ENCODE results near the gene EIF4E1B.

EIF4E1B gene

DNA sequence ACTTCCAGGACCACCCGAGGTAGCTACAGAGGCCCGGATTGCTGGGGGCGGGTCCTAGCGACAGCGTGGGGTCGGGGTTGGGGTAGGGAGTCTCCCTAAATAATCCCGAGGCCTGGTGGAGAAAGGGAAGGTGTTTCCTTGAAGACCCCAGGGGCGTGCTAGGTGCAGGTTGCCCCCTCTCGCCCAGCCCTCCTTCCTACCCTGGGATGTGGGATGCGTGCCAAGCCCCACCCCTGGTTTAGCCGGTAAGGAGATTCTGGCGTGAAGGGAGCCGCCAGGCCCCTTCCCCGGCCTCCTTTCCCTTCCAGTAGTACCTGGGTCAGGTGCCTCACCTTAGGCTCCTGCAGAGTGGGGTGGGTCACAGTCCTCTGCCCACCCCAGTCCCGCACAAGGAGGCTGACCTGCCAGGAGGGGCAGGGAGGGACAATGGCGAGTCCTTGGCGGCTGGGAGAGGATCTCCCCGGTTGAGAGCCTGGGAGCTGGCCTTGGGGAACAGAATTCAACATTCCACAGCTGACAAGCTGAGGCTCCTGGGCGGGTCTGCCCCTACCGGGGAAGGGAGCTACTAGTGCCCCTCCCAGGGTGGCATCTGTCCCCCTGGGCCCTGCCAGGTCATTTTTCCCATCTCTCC is 17.5 kb downstream of the EIF4E1B start:
- DNase-seq, result no peak

DNA sequence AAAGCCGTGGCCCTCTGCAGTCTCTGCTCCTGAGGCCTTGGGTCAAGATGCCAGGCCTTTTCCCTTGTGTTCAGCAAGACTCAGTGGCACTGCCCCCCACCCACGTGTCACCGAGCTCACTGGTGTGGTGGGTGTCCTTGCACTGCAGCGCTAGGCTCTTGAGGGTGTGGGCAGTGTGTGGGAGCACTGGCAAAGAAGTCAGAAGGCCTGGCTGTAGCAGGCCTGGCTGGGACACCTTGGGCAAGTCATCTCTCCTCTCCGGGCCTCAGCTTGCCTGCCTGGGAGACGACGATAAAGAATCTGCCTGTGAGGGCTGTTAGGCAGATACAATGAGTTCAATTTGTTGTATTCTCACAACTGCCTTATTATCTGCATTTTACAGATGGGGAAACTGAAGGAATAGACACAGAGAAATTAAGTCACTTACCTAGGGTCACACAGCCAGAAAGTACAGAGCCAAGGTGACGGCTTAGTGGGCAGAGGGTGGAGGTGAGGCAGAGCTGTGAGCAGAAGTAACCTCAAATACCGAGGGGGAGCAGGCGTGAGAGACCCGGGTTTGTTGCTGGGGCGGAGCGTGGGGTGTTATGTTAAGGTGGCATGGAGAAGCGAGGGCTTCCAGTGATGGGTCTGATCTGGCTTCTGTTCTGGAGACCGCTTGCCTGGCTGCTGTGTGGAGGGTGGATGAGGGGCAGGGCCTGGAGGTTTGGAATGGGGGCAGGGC is 18.2 kb downstream of the EIF4E1B start:
- DNase-seq, result no peak

DNA sequence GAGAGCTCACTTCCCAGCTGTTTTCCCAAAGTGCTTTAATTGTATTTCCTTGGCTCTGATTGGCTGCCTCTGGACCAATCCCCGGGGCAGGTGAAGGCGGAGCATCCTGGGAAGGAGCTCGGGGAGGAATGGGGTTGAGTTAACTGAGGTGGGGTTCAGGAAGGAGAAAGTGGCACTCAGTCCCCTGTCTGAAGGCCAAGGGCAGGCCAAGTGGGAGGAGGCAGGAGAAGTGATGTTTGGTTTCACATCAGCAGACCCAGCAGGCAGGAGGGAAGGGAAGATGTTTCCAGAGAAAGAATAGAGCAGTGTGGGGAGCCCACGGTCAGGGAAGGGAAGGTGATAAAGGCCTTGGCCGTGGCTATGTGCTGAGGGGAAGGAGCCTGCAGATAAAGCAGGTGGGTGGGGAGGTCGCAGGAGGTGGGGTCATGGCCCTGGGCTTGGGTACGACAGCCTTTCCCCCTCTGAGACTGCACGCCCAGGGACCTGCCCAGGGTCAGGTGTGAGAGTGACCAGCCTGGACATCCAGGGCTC is 19.9 kb downstream of the EIF4E1B start:
- no peak for DNase-seq

DNA sequence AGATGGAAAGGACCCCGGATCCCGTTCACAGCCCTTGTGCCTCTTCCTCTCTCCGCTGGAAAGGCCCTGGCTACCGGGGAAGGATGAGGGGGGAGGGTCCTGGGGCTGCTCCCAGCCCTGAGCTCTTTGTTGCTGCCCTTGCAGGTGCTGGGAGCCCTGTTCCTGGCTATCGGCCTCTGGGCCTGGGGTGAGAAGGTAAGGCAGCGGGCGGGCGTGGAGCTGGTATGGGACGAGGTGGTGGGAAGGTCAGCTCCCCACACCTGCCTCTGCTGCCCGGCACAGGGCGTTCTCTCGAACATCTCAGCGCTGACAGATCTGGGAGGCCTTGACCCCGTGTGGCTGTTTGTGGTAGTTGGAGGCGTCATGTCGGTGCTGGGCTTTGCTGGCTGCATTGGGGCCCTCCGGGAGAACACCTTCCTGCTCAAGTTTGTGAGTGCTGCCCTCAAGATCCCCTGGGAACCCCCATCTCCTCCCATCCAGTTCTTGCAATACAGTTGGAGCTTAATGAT is 21.1 kb downstream of the EIF4E1B start:
- no peak for DNase-seq

DNA sequence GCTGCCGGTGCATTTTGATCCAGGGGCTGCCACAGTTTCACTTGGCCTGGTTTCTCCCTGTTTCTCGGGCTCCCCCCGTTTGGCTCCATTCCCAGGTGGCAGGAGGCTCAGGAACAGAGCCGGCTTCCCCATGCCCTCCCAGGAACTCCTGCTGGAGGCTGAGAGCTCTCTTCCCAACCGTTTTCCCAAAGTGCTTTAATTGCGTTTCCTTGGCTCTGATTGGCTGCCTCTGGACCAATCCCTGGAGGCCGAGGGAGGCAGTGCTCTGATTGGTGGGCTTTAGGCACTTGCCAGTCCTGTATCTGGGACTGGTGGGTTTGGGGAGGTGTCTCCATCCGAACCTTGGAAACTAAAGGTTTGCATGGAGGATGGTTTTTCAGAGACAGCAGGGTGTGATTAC is 21.7 kb downstream of the EIF4E1B start:
- DNase-seq, result no peak

DNA sequence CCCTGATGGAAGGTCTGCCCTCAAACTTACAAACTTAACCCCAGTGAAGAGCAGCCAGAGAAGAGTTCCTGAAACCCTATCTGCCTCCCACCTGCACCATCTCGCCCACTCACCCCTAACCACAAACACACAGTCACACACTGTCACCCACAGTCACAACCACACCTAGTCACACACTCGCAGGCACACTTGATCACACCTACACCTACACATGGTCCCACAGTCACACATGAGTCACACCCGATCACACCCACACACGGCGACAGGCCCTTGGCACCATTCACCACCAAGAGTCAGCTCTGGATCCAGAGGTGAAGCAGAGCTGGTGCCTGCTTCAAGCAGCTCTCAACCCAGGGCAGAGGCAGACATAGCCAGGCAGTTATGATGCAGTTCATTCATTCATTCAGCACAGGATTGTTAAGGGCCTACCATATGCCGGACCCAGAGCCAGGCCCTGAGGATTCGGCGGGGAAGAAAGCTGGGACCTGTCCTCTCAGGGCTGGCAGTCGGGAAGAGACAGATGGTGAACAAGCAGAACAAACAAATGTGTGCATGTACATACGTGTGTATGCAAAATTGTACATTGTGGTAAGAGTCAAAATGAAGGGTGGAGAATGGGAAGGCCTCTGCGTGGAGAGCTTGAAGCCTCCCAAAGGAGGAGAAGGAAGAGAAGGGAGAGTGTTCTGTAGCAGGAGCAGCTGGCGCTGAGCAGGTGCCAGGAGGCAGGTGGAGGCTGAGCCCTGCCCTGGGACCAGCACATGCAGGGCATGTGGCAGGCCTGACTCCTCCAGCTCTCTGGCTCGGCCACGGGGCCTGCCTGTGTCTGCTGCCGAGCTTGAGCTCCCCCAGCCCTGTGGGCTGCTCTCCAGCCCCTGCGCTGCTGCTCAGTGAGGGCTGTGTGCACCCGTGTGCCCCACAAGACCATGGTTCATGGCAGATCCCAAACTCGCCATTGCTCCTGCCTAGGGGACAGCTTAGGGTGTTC is 23.2 kb downstream of the EIF4E1B start:
- DNase-seq, result no peak

DNA sequence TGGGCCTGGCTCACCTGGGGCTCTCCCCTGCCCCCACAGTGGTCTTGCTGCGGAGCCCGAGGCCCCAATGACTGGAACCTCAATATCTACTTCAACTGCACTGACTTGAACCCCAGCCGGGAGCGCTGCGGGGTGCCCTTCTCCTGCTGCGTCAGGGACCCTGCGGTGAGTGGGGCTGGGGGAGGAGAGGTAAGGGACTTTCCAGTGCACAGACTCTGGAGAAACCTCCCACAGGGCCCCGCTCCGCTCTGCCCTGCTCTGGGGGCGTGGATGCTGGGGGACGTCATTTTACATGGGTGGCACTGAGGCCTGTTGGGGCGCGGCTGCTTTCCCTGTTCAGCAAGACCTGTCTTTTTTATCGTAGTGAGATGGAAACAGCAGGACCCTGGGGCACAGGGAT is 24.4 kb downstream of the EIF4E1B start:
- DNase-seq, result no peak

DNA sequence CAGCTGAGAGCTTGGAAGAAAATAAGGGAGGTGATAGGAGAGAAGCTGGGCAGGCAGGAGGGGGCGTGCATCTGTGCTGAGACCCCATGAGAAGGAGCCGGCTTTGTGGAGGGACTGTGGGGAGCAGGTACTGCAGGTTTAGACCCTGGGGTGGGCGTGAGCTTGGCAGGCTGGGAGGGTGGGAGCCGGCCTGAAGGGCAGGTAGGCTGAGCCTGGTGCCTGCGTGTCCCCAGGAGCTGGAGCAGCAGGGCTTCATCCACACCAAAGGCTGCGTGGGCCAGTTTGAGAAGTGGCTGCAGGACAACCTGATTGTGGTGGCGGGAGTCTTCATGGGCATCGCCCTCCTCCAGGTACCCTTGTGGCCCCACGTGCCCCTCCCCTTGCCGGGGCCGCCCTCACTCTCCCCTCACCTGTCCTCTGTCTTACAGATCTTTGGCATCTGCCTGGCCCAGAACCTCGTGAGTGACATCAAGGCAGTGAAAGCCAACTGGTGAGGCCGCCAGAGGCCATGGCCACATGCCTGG is 26.1 kb downstream of the EIF4E1B start:
- DNase-seq, result no peak

DNA sequence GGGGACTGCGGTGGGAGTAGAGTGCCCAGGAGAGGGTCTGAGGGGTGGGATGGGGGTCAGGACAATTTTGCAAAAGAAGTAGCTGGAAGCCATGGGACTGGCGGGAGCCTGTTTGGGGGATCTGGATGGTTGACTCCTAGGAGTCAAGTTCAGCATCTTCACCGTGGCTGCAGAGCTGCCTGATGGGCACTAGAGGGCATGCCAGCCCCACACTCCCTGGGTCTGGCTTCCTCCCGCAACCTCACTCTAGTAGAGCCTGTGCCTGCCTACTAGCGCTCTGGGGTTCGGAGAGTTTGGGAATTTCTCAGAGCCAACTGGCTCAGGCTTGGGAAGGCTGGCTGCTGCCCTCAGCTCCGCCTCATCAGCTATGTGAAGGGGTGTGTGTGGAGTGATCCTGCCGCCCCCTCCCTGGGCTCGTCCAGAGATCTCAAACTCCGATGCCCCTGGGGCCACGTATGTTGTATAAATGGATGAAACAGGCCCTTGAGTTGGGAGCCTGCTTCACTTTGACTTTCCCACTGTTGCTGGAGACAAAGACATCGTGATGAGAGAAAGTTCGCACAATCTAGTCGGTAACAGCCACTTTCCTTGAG is 27.6 kb downstream of the EIF4E1B start:
- DNase-seq, result peak; percentile 10 to 51

DNA sequence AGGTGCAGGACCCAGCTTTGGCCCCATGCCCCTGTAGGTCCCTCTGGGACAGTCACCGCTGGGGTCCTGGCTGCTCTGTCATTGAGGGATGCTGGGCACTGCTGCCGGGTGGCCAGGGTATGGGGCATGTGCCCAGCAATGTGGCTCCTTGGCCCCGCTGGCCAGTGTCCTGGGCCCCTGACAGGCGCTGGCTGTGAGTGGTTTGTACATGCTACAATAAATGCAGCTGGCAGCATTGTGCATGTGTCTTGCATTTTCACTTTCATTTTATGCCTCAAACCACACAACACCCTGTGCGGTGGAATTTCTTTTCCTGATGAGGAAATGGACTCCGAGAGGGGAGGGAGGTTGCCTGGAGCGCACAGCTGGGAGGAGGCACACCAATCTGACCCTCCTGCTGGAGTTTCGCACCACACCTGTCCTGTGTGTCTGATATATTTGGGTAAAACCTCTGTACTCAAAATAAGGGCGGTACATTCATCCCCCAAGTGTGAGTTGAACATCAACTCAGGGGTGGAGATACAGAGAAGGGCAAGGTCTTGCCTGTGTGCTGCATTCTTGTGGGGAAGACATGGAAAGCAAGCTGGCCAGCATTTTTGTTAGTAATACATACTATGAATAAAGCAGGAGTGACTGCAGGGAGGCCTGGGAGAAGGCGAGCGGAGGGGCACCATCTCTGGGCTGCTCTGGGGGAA is 28.5 kb downstream of the EIF4E1B start:
- peak in 1 of 2 donors; percentile 55 for DNase-seq

DNA sequence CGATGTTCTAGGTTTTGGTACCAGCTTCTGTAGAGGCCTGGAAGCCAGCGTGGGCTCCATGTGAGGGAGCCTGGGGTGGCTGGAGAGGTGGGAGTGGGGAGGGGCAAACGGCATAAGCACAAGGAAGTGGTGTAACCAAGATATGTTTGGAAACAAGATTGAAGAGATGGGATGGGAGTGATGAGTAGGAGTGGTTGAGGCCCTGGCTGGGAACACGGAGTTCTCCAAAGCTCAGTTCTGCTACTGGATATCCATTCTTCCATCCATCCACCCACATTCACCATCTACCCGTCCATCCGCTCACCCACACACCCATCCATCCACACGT is 29.0 kb downstream of the EIF4E1B start:
- no peak for DNase-seq

DNA sequence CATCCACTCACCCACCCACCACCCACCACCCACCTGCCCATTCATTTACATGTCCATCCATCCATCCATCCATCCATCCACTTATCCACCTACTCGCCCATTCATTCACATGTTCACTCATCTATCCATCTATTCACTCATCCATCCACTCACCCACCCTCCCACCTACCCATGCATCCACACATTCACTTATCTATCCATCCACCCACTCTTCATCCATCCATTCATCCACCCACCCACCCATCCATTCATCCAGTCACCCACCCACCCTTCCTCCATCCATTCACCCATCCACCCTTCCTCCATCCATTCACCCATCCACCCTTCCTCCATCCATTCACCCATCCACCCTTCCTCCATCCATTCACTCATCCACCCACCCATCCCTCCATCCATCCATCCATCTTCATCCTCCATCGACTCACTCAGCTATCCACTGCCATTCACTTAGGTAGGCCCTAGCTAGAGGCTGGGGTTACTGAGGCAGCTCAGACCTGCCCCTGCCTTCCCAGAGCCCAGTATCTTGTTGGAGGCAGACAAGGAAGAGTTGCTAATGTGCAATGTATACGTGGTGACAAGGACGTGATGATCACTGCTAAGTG is 29.5 kb downstream of the EIF4E1B start:
- DNase-seq, result no peak

DNA sequence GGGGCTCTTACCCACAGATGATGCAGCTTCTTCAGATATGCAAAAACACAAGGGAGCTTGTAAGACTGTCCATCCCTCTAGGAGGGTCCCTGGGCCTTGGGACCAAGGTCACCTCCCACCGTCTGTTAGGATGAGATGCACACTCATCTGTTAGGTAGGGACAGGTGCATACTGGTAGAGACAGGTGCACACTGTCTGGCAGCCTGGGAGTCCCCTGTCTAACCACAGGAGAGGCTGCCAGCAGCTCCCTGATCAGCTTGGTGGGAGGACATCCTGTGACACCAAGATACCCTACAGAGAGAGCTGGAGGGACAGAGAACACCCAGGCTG is 30.0 kb downstream of the EIF4E1B start:
- DNase-seq, result no peak

DNA sequence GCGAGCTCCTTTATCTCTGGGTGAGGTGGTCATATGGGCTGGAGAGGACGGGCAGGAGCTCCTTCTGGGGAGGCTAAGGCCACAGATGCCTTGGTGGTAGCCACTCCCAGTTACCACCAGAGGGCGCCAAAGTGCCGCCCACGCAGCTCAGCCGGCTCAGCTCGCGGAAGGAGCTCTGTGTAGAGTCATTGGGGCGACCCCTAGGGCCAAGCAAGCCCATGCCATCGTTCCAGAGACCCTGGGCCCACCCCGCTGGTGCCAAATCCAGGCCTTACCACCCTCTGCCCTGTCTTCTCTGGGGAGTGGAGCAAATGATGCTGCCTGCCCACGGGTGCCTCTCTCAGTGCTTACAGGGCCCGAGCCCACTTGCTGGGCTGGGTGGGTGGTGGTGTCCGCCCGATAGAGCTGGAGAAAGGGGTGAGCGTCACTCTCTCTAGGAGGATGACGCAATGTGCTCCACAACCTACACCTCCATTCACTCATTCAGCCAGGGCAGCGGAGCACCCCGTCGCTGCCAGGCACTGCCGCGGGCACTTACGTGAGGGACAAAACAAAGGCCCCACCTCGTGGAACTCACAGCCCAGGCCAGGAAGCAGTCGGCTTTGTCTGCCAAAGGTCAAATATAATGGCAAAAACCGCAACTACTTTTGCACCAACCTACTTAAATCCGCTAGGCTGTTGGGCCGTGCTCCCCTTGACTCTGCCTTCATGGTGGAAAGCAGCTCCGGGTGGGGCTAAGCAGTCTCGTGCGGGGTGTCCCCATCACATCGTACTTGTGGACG is 30.6 kb downstream of the EIF4E1B start:
- DNase-seq, result peak; percentile 44 to 66

DNA sequence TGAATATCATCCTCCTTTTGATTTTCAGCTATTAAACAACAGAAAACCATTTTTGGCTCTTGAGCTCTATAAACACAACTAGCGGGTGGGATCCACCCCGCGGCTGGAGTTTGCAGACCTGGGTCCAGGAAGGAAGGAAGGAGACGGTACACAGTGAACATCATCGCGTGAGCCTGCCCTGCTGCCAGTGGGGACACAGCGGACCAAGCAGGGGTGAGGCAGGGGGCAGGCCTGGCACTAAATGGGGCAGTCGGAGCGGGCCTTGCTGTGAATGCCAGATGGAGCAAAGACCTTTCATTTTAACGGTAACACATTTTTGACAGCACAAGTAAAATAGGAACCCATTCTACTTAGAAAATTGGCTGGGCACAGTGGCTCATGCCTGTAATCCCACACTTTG is 31.2 kb downstream of the EIF4E1B start:
- DNase-seq, result no peak

DNA sequence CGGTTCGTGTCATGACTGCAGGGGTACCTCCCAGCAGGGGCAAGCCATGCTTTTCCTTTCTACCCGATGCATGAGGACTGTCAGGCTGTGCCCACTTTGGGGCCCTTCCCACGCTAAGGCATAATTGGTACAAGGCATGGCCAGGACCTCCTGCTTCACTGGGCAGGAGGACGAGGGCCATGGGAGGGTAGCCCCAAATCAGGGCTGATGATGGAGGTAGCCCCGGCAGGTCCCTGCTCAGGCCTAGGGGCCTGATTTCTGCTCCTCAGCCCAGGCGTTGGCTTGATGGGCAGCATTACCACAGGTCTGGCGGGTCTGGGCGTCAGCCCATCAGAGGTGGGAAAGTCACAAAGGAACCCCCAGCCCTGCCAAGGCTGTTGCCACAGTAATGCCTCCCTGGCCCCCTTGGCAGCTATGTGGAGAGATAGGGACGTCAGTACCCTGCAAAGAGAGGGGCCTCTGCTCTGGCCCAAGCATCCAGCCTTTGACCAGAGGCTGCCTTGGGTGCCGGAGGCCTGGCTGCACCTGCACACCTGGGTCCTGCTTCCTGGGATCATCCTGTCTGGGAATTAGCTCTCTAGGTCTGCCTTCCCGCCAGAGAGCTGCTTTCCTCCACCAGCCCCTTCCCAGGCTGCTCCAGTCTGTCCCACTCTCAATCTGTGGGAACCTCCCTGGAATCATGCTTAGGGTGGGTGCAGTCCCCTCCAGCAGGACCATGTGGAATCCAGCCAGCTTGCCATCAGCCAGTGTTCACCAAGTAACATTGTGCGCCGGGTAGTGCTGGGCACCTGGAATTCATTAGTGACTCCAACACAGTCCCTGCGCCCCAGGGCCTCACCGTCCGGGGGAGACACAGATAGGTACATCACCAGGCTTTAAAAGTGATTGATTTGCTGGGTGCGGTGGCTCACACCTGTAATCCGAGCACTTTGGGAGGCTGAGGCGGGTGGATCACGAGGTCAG is 32.2 kb downstream of the EIF4E1B start:
- no peak for DNase-seq

DNA sequence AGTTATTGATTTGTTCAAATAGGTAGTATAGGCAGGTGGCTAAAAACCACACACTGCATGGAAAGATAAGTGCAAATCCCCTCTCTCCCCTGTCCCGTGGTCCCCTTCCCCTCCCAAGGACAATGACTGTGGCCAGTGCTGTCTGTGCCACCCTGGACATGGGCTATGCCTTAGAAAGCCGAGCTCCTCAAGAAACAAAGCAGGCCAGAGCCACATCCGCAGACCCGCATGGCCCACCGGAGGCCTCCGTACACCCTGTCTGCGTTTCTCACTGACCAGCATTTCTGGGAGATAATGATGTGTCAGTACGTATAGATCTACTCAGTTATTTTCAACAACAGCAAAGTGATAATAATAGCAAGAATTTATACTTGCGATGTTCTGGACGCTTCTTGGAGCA is 33.1 kb downstream of the EIF4E1B start:
- DNase-seq, result no peak

DNA sequence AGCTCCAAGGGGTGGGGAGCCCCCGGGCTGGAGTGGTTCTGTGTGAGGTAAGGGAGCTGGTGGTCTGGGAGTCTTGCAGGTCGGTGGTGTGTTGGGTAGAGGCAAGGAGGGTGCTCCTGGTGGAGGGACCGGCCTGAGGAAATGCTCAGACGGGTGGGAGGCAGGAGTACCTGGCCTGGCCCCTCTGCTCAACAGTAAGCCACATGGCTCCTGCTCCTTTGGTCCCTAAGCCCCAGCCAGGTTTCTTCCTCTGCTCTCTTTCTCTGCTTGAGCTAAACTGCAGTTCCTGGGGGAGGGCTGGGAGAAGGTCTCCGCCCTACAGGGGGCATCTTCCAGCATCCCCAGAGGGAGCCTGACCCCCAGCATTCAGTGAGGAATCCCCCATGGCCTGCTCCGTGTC is 34.0 kb downstream of the EIF4E1B start:
- DNase-seq, result no peak

DNA sequence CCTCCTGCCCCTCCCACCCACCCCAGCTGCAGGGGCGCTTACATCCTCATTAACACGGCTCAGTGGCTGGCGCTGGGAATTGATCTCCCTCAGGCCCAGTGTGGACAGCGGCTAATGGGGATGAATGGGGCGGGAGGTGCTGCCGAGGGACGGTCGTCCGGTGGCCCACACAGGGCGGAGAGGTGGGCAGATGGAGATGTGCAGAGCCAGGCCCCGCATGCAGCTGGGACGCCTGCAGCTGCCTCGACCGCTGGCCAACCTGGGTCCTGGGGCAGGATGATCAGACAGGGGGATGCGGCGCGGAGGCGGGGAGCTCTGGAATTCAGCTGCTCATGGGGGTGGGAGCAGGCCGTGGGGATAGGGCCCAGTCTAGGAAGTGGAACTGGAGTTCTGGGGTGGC is 34.4 kb downstream of the EIF4E1B start:
- DNase-seq, result no peak

DNA sequence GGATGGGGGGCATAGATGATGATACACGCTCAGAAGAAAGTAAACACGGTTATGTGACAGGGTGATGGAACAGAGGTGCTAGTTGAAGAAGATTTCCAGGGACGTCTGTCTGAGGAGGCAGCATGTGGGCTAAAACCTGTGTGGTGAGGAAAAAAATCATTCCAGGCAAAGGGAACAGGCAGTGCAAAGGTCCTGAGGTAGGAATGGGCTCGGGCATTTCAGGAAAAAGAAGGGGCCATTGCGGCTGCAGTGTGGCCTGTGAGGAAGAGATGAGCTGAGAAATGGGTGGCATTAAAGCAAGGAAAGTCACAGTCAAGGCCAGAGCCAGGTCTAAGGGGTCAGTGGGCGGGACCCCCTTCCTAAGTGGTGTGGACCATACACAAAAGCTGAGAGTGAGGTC is 35.0 kb downstream of the EIF4E1B start:
- DNase-seq, result no peak
